Calu3 (cell line): ENCODE results near the gene GLRA3. TPM values are rescaled to one million over a fixed set of nuclear protein-coding genes. Genes with fewer than 3 reads are reported as not detected.

Experiments used
- BruUV-seq: library from RNA; stranded (reverse); fragments of 400-500 nt; replicated peaks from 2 replicates; lab custom pipeline; 2021; lab: Mats Ljungman, UMichigan
- CTCF ChIA-PET: fragments of 300-600 bp; sonication (Branson Sonifier 250); formaldehyde crosslinking; loops from one replicate; lab custom pipeline; 2022; ENCODE audit warnings: antibody characterized with exemption; lab: Charles Lee
- DNase-seq: peaks from one replicate; pipeline ENCODE4 v3.0.0; 2022
- H3K27ac Mint-ChIP-seq: one replicate; pipeline ENCODE4 v1.8.0; 2022; ENCODE audit warnings: mixed read lengths; ENCODE audit not compliant: unreplicated experiment
- H3K27me3 Mint-ChIP-seq: one replicate; pipeline ENCODE4 v1.8.0; 2022; ENCODE audit warnings: mixed read lengths; ENCODE audit not compliant: unreplicated experiment
- H3K36me3 Mint-ChIP-seq: one replicate; pipeline ENCODE4 v1.8.0; 2022; ENCODE audit warnings: mild to moderate bottlenecking, moderate library complexity, mixed read lengths; ENCODE audit not compliant: insufficient read depth, unreplicated experiment
- H3K4me1 Mint-ChIP-seq: one replicate; pipeline ENCODE4 v1.8.0; 2022; ENCODE audit warnings: mild to moderate bottlenecking, low read depth, mixed read lengths; ENCODE audit not compliant: unreplicated experiment
- H3K4me3 Mint-ChIP-seq: one replicate; pipeline ENCODE4 v1.8.0; 2022; ENCODE audit warnings: mild to moderate bottlenecking, low read depth, moderate library complexity, mixed read lengths; ENCODE audit not compliant: unreplicated experiment
- H3K9me3 Mint-ChIP-seq: one replicate; pipeline ENCODE4 v1.8.0; 2022; ENCODE audit warnings: low read depth, mixed read lengths; ENCODE audit not compliant: unreplicated experiment
- intact Hi-C: fragments of 100-400 bp; cut with micrococcal nuclease; formaldehyde crosslinking; loops from one replicate; pipeline ENCODE4 v1.10.0; 2022; ENCODE audit not compliant: unreplicated experiment
- total RNA-seq: library from RNA; stranded (reverse); gene quantifications from 2 replicates; pipeline ENCODE4 v1.2.3, GENCODE V29; 2022
- TF ChIP-seq, protein P1 (sequence below): fragments of 200-600 bp; IDR thresholded peaks from one replicate; pipeline ENCODE4 v1.8.0; 2022; ENCODE audit warnings: antibody characterized with exemption; ENCODE audit not compliant: unreplicated experiment

The GLRA3 gene
- total RNA-seq, 1 experiment from 2014 or later = 0.07 TPM

DNA sequence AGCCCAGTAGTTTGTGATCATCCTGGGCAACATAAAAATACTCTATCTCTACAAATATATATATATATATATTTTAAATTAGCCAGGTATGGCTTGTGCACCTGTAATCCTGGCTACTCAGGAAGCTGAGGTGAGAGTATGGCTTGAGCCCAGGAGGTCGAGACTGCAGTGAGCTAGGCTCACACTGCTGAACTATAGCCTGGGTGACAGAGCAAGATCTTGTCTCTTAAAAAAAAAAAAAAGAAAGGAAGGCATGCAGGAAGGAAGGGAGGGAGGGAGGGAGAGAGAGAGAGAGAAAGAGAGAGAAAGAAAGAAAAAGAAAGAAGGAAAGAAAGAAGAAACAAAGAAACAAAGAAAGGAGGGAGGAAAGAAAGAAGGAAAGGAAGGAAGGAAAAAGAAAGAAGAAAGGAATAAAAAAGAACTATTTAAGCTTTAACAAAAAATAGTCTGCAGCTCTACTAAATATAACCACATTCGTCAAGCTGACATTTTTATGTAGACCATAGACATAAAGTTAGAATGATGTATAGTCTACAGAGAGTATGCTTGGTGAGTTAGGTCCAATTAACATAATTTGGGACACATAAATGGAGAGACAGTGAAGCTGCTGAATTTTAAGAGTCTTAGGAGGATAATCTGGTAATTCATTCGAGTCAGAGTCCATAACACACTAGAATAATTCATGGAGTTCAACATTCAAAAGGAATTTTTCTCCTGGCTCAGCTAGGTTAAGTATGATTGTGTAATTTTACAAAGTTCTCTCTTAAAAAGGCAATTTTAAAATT lies 111.9 kb downstream of the GLRA3 start:
- TF ChIP-seq, protein P1, sequence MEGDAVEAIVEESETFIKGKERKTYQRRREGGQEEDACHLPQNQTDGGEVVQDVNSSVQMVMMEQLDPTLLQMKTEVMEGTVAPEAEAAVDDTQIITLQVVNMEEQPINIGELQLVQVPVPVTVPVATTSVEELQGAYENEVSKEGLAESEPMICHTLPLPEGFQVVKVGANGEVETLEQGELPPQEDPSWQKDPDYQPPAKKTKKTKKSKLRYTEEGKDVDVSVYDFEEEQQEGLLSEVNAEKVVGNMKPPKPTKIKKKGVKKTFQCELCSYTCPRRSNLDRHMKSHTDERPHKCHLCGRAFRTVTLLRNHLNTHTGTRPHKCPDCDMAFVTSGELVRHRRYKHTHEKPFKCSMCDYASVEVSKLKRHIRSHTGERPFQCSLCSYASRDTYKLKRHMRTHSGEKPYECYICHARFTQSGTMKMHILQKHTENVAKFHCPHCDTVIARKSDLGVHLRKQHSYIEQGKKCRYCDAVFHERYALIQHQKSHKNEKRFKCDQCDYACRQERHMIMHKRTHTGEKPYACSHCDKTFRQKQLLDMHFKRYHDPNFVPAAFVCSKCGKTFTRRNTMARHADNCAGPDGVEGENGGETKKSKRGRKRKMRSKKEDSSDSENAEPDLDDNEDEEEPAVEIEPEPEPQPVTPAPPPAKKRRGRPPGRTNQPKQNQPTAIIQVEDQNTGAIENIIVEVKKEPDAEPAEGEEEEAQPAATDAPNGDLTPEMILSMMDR = no peak
- CTCF ChIA-PET = interaction anchor here (0.6 to 0.7 kb wide), 3 partner anchors 36 to 1611 kb away, joined by 3 to 7 read pairs (median 3); no protein-coding TSS in a partner anchor
- Mint-ChIP-seq H3K4me1 (no peaks in the 10 kb centered on the region), H3K4me3 (no peak overlapping the region), H3K9me3 (no peaks in the 10 kb centered on the region), H3K27ac (no peak overlapping the region), H3K36me3 (no peaks in the 10 kb centered on the region), H3K27me3 (no peaks in the 10 kb centered on the region)
- no peak for DNase-seq
- BruUV-seq = no TSS peak
- intact Hi-C loops = no loop called here

DNA sequence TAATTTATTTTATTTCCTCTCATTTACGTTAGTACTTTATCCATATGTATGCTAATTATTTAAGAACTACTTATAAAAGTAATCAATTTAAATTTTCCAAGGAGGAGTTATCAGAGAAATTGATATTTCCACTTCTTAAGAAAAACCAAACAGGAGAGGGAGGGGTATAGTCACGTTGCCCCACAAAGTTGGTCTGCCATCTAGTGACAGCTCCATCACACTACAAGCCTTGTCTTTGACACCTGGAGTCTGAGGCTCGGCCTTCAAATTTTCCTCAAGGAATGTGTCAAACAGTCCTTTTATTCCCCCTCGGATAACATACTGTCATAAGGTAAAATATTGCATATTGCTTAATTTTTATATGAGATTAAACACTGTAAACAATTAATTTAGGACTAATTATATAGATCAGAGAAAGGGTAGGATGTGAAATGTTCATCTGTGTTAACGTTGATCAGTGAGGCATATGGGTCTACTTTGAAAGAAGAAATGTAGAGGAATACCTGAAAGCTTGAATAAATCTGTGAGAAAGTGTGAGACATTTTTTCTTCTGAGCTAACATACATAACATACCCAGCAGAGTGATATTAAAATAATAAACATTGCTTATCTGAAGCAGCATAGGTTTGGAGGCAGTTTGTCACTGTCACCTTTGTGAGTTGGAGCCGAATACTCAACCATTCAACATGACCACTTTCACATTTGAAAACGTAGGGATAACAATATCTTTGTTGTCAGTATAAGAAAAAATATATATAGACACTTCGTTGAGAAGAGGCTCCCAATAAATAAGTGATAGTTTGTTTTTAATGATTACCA lies 114.4 kb downstream of the GLRA3 start:
- H3K4me1 Mint-ChIP-seq = no peaks in the 10 kb centered on the region
- TF ChIP-seq, protein P1 = peak; percentile 47
- peak; percentile 39 for DNase-seq
- H3K9me3 Mint-ChIP-seq = no peaks in the 10 kb centered on the region
- intact Hi-C loops = loop anchor here (2.0 to 5.0 kb wide), 2 partner anchors 82 to 350 kb away; no protein-coding TSS in a partner anchor
- H3K36me3 Mint-ChIP-seq = no peaks in the 10 kb centered on the region
- no peak overlapping the region for H3K27ac Mint-ChIP-seq
- H3K4me3 Mint-ChIP-seq = no peak overlapping the region
- no TSS peak for BruUV-seq
- H3K27me3 Mint-ChIP-seq = no peaks in the 10 kb centered on the region
- CTCF ChIA-PET = interaction anchor here (0.6 to 0.9 kb wide), 3 partner anchors 14 to 707 kb away, joined by 3 to 4 read pairs (median 4); no protein-coding TSS in a partner anchor

DNA sequence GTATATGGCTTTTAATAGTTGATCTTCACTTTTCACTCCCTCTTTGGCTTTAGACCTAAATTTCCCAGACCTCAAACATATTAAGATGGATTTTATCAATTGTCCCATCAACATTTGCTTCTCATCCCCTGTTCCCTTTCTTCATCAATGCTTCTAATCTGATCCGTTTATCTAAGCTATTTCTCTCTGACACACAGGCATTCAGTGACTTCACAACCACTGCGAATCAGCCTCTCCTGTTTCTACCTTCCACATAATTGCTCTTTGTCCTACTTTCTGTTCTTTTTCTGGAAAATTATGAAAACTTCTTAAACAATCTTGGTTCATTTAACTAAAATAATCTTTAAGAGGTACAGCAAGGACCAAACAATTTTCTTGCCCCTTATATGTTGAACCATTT lies 115.2 kb downstream of the GLRA3 start:
- Mint-ChIP-seq H3K4me3 (no peak overlapping the region), H3K4me1 (no peaks in the 10 kb centered on the region), H3K27me3 (no peaks in the 10 kb centered on the region), H3K27ac (no peak overlapping the region), H3K36me3 (no peaks in the 10 kb centered on the region), H3K9me3 (no peaks in the 10 kb centered on the region)
- BruUV-seq = no TSS peak
- DNase-seq = no peak
- intact Hi-C loops = loop anchor here (2.0 to 5.0 kb wide), 2 partner anchors 82 to 349 kb away; no protein-coding TSS in a partner anchor
- TF ChIP-seq, protein P1 = no peak
- CTCF ChIA-PET = interaction anchor here (0.9 kb wide), 1 partner anchor 13 kb away, joined by 4 read pairs; no protein-coding TSS in a partner anchor

DNA sequence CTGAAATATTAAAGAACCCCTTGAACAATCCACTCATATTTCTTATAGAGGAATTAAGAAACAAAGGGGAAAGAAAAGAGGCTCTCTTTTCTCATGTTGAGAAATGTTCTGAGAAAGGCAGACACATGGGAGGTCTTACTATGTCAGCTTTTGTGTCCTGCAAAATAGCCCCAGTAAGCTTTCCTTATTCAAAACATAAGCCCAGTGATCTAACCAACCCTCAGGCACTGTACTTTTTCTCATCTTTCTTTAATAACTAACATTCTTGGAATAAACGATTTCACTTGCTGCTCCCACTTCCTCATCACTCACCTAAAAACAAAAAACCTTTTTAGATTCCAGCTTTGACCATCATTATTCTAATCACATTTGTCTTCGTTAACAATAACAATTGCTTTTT lies 115.9 kb downstream of the GLRA3 start:
- intact Hi-C loops = loop anchor here (5.0 kb wide), 1 partner anchor 81 kb away; no protein-coding TSS in a partner anchor
- Mint-ChIP-seq H3K4me3 (no peak overlapping the region), H3K27ac (no peak overlapping the region), H3K9me3 (no peaks in the 10 kb centered on the region), H3K36me3 (no peaks in the 10 kb centered on the region), H3K27me3 (no peaks in the 10 kb centered on the region), H3K4me1 (no peaks in the 10 kb centered on the region)
- BruUV-seq = no TSS peak
- CTCF ChIA-PET = no interaction called here
- TF ChIP-seq, protein P1 = no peak
- no peak for DNase-seq
